Fibroblast of lung (primary cell): ENCODE results near the gene CAPZB. TPM values are rescaled to one million over a fixed set of nuclear protein-coding genes. Genes with fewer than 3 reads are reported as not detected.

Experiments
- DNase-seq, 2 donors: peaks; one replicate each; pipeline versions ENCODE4 v3.0.0 to v3.0.0-alpha.2; 2010; ENCODE audit warnings: low read depth in 2 of 2
- H2AFZ ChIP-seq: 2 replicates; pipeline ENCODE4 v1.5.1; 2012; ENCODE audit warnings: low read length, control low read depth, inconsistent platforms
- H3K27ac ChIP-seq: 2 replicates; pipeline ENCODE4 v1.5.1; 2011; ENCODE audit warnings: low read length, control low read depth; ENCODE audit not compliant: insufficient read depth
- H3K27me3 ChIP-seq: 2 replicates; pipeline ENCODE4 v1.5.1; 2011; ENCODE audit warnings: mild to moderate bottlenecking, low read length; ENCODE audit not compliant: control insufficient read depth, insufficient read depth
- H3K36me3 ChIP-seq: 2 replicates; pipeline ENCODE4 v1.5.1; 2011; ENCODE audit warnings: low read length; ENCODE audit not compliant: control insufficient read depth, insufficient read depth
- H3K4me1 ChIP-seq: 2 replicates; pipeline ENCODE4 v1.5.1; 2011; ENCODE audit warnings: low read length; ENCODE audit not compliant: control insufficient read depth, insufficient read depth; ENCODE audit errors: extremely low read depth
- H3K4me2 ChIP-seq: 2 replicates; pipeline ENCODE4 v1.5.1; 2011; ENCODE audit warnings: low read length, control low read depth; ENCODE audit not compliant: insufficient read depth; ENCODE audit errors: extremely low read depth
- H3K4me3 ChIP-seq, 4 experiments: fragments of 200-600 bp in 1 of 4; sonication (generic) in 1 of 4; replicated peaks in 1 of 4; 2 replicates each; pipeline ENCODE4 v1.5.1; 2011 to 2016; ENCODE audit warnings: low read length in 4 of 4, low read depth in 3 of 4, mild to moderate bottlenecking in 3 of 4, control low read depth in 2 of 4, inconsistent platforms in 1 of 4, mixed read lengths in 1 of 4; ENCODE audit not compliant: insufficient read depth in 1 of 4; ENCODE audit errors: control extremely low read depth in 1 of 4
- H3K79me2 ChIP-seq: 2 replicates; pipeline ENCODE4 v1.5.1; 2012; ENCODE audit warnings: mild to moderate bottlenecking, low read length, inconsistent platforms; ENCODE audit not compliant: control insufficient read depth, insufficient read depth
- H3K9ac ChIP-seq: 2 replicates; pipeline ENCODE4 v1.5.1; 2011; ENCODE audit warnings: mild to moderate bottlenecking, low read length, control low read depth; ENCODE audit not compliant: insufficient read depth
- H3K9me3 ChIP-seq: 2 replicates; pipeline ENCODE4 v1.5.1; 2012; ENCODE audit warnings: low read depth, low read length; ENCODE audit not compliant: control insufficient read depth, insufficient read depth
- H4K20me1 ChIP-seq: 2 replicates; pipeline ENCODE4 v1.5.1; 2011; ENCODE audit warnings: low read length; ENCODE audit not compliant: control insufficient read depth, insufficient read depth; ENCODE audit errors: extremely low read depth
- CTCF ChIP-seq, 2 donors: IDR thresholded peaks in 1 of 2; conservative IDR thresholded peaks in 1 of 2; 1 replicate in 1 of 2; 2 replicates in 1 of 2; pipeline ENCODE4 v1.5.1; 2011 to 2012; ENCODE audit warnings: low read length in 2 of 2, control low read depth in 1 of 2, inconsistent platforms in 1 of 2, low read depth in 1 of 2, mild to moderate bottlenecking in 1 of 2
- EZH2 ChIP-seq: IDR thresholded peaks from 2 replicates; pipeline ENCODE4 v1.5.1; 2012; ENCODE audit warnings: low read length, control low read depth, mild to moderate bottlenecking; ENCODE audit errors: missing control alignments
- polyA plus RNA-seq, 2 donors: library from polyadenylated mRNA; depleted of rRNA in 1 of 2; stranded (reverse) in 1 of 2; unstranded in 1 of 2; fragments of >200 nt; gene quantifications; 2 replicates each; pipeline ENCODE4 v1.2.1, GENCODE V29; 2011 to 2012; ENCODE audit warnings: missing spikeins in 1 of 2
- total RNA-seq: library from RNA; depleted of rRNA; stranded (reverse); fragments of >200 nt; gene quantifications from 2 replicates; pipeline ENCODE4 v1.2.1, GENCODE V29; 2014

Gene CAPZB
- total and polyA plus RNA-seq, 2 donors (not counting 1 experiment from before 2014, with no cell fraction given): 104 to 495 TPM

DNA sequence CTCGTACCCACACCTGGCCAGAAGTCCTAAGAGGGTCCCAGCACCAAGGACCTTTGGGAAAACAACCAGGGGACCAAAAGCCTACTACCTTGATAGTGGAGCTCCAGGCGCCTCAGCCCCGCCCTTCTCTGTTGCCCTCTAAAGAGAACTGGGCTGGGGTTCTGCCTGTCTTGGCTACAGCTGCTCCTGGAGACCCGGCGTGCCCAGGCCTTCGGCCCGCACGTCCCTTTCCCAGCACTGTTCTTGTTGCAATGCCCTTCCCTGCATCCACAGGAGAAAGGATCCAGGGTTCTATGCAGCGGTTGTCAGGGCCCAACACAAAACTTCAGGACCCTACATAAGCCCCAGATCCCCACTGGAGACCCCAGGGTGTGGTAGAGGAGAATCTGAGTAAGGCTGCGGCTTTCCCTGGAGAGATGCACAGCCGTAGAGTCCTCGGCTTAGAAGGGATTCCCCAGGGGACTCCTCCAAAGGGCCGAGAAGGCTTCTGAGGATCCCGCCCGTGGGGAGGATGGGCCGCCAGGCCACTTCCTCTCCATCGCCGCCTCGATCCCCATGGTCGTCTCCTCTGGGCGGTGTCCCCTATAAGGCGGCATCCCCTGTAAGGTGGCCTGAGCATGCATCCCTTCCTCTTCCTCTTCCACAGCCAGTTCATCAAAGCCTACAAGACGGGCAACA, 161.2 kb downstream of the CAPZB start:
- Histone ChIP-seq H4K20me1 (no peaks in the 10 kb centered on the region), H3K27me3 (no peaks in the 10 kb centered on the region), H3K79me2 (no peaks in the 10 kb centered on the region), H3K4me3 (no peak overlapping the region), H3K4me1 (no peaks in the 10 kb centered on the region), H3K27ac (no peak overlapping the region), H3K9ac (no peak overlapping the region), H3K4me2 (no peak overlapping the region), H3K36me3 (peaks cover 16% of the 10 kb centered on the region), H2AFZ (no peak overlapping the region), H3K9me3 (no peaks in the 10 kb centered on the region)
- TF ChIP-seq EZH2: no peak
- no peak for TF ChIP-seq CTCF (conservative IDR thresholded peaks at IDR 0.05 in 1 of 2, IDR thresholded peaks at IDR 0.05 in 1 of 2; ENCODE audit: low read depth in 1 of 2, low read length in 2 of 2)
- DNase-seq: no peak

DNA sequence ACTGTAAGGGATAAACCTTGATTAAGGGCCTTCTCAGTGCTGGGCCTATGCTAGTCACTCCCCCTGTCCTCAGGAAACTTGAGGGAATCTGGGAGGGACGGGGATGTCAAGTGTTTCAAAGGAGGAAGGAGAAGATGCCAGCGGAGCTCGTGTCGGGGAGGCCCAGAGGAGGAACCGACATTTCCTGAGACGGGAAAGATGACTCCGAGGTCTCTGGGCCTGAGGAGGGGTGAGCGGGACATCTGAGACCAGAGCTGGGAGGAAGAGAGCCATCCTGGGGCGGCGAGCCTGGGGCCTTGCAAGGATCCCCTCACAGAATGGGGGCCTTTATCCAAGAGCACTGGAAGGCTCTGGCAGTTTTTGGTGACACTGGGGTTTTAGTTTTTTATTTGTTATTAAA, 162.9 kb downstream of the CAPZB start:
- H3K27me3 ChIP-seq: no peaks in the 10 kb centered on the region
- peaks cover 19% of the 10 kb centered on the region for H3K36me3 ChIP-seq
- no peaks in the 10 kb centered on the region for H4K20me1 ChIP-seq
- no peaks in the 10 kb centered on the region for H3K9me3 ChIP-seq
- no peak overlapping the region for H3K9ac ChIP-seq
- H3K27ac ChIP-seq: no peak overlapping the region
- H2AFZ ChIP-seq: no peak overlapping the region
- no peak overlapping the region for H3K4me2 ChIP-seq
- H3K4me3 ChIP-seq: no peak overlapping the region
- H3K4me1 ChIP-seq: no peaks in the 10 kb centered on the region
- DNase-seq: no peak
- no peaks in the 10 kb centered on the region for H3K79me2 ChIP-seq
- TF ChIP-seq EZH2 (no peak), CTCF (conservative IDR thresholded peaks at IDR 0.05 in 1 of 2, IDR thresholded peaks at IDR 0.05 in 1 of 2; ENCODE audit: low read depth in 1 of 2, low read length in 2 of 2) (no peak)

- Histone ChIP-seq H3K79me2 (no peaks in the 10 kb centered on the region), H3K27ac (no peak overlapping the region), H3K4me3 (no peak overlapping the region), H3K27me3 (no peaks in the 10 kb centered on the region), H2AFZ (no peak overlapping the region), H3K9me3 (no peaks in the 10 kb centered on the region), H3K9ac (no peak overlapping the region), H3K36me3 (peaks cover 14% of the 10 kb centered on the region), H3K4me1 (no peaks in the 10 kb centered on the region), H3K4me2 (no peak overlapping the region), H4K20me1 (no peaks in the 10 kb centered on the region)
- DNase-seq: no peak
- TF ChIP-seq EZH2: no peak
- TF ChIP-seq CTCF (conservative IDR thresholded peaks at IDR 0.05 in 1 of 2, IDR thresholded peaks at IDR 0.05 in 1 of 2; ENCODE audit: low read depth in 1 of 2, low read length in 2 of 2): no peak
These were observed 164.3 kb downstream of the CAPZB start for GRCh38 chr1:19321071-19321470.
